NCI-H2029 treated with DMSO at 0.1 percent for 48 hours (cell line): ENCODE data around the gene ADGRB2.
A peak's percentile ranks its signal among the peaks of the same experiment; 100 is the strongest.

Experiments
- DNase-seq: peaks from one replicate; lab custom pipeline; 2025; lab: John Stamatoyannopoulos, UW

Gene ADGRB2

GRCh38 chr1:31764312-31765040, at the start of gene ADGRB2:
Gene ADGRB2, minus strand, starts transcription at chr1:31764340. Its CDS starts 7,119 bp downstream, at chr1:31757221.
- no peak for DNase-seq

GRCh38 chr1:31812158-31812829, 48.2 kb upstream of the ADGRB2 start:
- DNase-seq, result no peak

- no peak for DNase-seq
Measured at GRCh38 chr1:31811605-31812004, 47.5 kb upstream of the ADGRB2 start.

- no peak for DNase-seq
Measured at GRCh38 chr1:31809698-31810097, 45.6 kb upstream of the ADGRB2 start.

GRCh38 chr1:31807273-31808048, 43.3 kb upstream of the ADGRB2 start:
- DNase-seq, result no peak

- no peak for DNase-seq
Measured at GRCh38 chr1:31805318-31805717, 41.2 kb upstream of the ADGRB2 start.

- no peak for DNase-seq
Measured at GRCh38 chr1:31804098-31804497, 40.0 kb upstream of the ADGRB2 start.

GRCh38 chr1:31803610-31804009, 39.5 kb upstream of the ADGRB2 start:
- DNase-seq, result no peak

- DNase-seq, result no peak
Measured at GRCh38 chr1:31802190-31803150, 38.3 kb upstream of the ADGRB2 start.

GRCh38 chr1:31801458-31801857, 37.3 kb upstream of the ADGRB2 start:
- DNase-seq, result no peak

GRCh38 chr1:31800674-31800967, 36.5 kb upstream of the ADGRB2 start:
- no peak for DNase-seq

- no peak for DNase-seq
Measured at GRCh38 chr1:31799895-31800673, 35.9 kb upstream of the ADGRB2 start.

GRCh38 chr1:31799196-31799894, 35.2 kb upstream of the ADGRB2 start:
- DNase-seq, result no peak

- no peak for DNase-seq
Measured at GRCh38 chr1:31798433-31799195, 34.5 kb upstream of the ADGRB2 start.

GRCh38 chr1:31798086-31798432, 33.9 kb upstream of the ADGRB2 start:
- no peak for DNase-seq

- no peak for DNase-seq
Measured at GRCh38 chr1:31797216-31797615, 33.1 kb upstream of the ADGRB2 start.

- no peak for DNase-seq
Measured at GRCh38 chr1:31796707-31797106, 32.6 kb upstream of the ADGRB2 start.

- peak; percentile 46 for DNase-seq
Measured at GRCh38 chr1:31795801-31796621, 31.9 kb upstream of the ADGRB2 start.

- DNase-seq, result no peak
Measured at GRCh38 chr1:31795096-31795675, 31.0 kb upstream of the ADGRB2 start.
